Measurements from ENCODE around the gene CNTF.

CNTF gene

DNA sequence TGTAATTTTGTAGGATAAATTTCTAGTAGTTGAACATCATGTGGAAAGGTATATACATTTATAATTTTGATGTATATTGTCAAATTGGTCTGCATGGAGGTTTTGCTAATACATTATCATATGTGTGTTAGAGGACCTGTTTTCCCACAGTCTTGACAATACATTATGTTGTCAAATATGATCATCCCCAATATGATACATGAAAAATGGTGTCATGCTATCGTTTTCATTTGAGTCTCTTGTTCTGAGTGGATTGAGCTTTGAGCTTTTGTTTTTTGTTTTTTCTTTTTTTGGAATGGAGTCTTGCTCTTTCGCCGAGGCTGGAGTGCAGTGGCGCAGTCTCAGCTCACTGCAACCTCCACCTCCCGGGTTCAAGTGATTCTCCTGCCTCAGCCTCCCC lies 14.1 kb upstream of the CNTF start:
- no peak for DNase-seq

GRCh38 chr11:58609723-58610122 lies 12.7 kb upstream of the CNTF start:
- DNase-seq: no peak

DNA sequence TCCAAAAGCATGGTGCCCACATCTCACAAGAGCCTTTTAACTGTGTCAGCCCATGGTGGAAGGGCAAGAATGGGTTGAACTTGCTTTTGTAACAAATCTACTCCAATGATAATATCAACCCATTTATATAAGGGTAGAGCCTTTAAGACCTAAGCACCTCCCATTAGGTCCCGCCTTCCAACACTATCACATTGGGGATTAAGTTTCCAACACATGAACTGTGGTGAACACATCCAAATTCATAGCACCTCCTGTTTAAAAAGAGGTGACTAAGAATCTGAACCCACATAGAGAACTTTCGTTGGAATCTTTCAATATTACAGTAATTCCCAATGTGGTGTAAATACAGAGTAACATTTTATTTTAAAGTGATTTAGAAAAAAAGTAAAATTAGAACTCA lies 9.2 kb upstream of the CNTF start:
- DNase-seq: no peak

- DNase-seq: no peak
Measured at GRCh38 chr11:58615559-58615958, 6.9 kb upstream of the CNTF start.

DNA sequence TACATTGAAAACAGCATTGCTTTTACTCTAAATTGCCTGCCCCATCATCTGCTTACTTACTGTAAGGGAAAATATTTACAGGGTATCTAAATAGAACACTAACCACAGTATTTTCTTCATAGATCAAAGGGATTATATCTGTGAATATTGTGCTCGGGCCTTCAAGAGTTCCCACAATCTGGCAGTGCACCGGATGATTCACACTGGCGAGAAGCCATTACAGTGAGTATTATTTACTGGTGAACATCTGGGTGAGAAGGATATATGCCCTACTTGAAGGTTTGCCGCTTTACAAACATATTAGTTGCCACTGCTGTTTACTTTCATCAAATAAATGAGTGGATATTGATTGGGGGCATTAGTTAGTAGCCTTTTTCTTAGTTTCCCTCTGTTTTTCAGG lies 5.9 kb upstream of the CNTF start:
- no peak for DNase-seq

DNA sequence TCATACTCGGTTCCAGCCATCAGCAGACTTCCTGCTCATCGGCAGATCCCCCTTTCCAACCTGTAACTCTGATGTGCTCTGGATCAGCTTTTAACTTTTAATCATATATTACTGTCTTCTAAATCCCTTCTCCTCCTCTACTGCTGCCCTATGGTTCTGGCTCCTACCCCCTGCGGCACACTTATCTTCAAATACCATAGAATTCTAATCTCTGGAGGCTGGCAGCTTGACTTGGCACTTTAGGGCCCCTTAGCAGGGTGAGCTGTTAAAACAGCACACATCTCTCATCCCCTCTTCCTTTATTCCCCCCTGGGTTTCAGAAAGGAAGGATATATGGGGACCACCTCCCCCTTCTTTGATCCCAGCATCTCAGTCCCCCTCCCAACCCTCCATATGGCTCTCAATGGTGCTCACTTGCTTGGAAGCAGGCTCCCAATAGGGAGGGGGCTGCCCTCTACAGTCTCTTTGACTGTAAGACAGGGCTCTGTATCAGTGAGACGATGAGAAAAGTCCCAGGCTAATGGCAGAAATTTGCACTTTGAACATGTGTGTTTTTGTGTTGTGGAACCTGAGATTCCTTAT lies 4.4 kb upstream of the CNTF start:
- no peak for DNase-seq

DNA sequence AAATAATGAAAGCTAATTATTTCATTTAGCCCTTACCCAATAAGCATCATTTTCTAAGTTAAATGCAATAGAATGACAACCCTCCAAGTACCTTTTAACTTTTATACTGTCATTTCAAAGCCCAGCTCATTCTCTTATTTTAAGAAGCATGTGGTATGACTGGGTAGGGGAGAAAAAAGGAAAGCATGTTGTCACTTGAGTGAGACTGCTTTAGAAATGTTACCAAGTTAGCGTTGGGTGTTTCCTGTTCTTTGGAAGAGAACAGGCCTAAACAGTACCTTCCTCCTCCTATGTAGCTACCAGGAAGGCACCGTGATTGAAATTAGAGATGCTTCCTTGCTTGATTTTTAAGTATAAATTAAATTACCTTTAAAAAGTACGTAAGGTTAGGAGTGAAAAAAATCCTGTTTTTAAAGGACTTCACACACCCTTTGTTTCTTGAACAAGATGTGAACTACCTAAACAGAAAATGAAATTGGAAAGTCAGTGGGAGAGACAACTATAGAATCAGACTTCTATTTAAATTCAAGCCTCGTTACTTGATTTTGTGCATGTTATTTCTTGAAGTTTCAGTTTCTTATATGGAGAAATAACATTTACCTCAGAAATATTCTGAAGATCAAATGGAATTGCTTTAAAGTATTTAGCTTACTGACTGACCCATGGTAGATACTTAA lies 741 bp upstream of the CNTF start:
- no peak for DNase-seq

- no peak for DNase-seq
Measured at GRCh38 chr11:58625086-58625485, 2.6 kb downstream of the CNTF start.

DNA sequence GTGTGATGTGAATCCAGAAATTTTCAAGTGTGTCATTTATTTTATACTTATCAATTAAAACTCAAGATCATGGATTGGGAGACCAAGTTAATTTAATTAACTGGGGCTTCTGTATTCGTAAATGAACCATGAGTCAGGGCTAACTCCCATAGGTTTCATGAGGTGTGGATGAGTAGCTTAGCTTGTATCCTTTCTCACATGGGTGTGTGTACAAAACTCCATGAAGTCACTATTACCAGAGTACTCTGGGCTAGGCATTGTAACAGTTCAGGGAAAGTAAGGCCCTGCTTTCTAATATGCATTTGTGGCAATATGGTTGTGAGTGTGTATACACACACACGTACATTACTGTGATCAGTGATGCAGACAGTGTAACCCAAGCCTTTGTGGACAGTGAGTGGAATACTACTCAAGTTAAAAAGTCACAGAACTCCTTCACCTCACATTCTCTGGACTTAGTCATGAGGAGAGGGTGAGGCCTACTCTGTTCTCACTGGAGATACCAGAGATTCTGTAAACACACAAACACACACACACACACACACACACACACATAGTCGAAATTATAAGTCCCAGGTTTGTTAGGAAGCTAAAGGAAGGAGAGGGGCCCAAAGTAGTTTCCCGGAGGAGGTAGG lies 3.5 kb downstream of the CNTF start:
- no peak for DNase-seq

DNA sequence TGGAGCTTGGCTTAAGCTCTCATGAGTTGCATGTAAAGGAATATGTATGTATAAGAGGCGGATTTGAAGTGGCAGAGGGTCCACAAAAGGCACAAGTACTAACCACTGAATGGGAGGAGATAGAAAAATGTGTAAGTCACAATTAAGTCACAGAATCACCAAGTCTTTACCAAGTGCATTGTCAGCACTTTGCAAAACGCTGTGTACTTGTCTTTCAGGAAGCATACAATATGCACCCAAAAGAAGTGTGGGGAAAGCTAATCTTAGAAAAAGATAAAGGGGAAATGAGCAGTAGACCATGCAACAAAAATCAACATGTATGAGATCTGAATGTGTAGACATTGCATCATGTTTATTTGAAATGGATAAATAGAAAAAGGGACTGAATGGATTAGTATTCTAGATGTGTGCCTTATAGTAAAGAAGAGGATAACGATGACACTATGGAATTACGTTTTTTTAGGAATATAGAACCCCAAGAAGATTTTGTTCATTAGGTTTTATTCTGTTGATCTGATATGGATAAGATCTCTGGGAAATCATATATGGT lies 4.5 kb downstream of the CNTF start:
- no peak for DNase-seq

GRCh38 chr11:58628446-58628845 lies 6.0 kb downstream of the CNTF start:
- DNase-seq: no peak

- DNase-seq: no peak
Measured at GRCh38 chr11:58629857-58630256, 7.4 kb downstream of the CNTF start.

DNA sequence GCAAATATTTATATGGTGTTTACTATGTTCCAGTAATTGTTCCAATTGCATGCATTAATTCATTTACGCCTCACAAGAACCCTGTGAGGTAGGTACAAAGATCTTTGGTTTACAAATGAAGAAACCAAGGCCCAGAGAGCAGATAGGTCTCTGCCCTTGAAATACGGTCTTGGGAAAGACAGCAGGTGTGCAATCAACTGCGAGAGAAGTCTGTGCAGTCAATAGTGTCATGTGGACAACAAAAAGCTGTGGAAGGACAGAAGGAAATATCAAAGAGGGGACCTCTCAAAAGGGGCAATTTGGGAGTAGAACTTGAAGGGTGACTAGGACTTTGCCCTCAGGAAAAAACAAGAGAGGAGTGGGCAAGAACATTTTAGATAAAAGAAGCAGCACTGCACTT lies 8.9 kb downstream of the CNTF start:
- no peak for DNase-seq

DNA sequence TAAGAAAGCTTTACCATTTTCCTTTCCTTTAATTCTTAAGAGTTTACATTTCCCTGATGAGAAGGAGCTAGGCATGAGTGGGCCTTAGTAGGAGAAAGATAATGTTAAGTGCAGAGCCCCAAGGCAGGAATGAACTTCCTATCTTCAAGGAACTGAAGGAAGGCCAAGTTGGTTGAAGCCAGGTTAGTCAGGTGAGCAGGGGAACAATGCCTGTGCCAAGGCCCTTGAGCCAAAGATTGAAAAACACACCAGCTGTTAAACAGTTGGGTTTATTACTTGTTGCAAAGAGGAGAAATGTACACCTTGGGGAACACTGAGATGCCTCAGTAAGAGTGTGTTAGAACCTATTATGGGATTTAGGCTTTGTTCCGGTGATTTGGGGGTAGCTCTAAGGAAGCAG lies 10.0 kb downstream of the CNTF start:
- no peak for DNase-seq

- DNase-seq: no peak
Measured at GRCh38 chr11:58636587-58636986, 14.1 kb downstream of the CNTF start.

DNA sequence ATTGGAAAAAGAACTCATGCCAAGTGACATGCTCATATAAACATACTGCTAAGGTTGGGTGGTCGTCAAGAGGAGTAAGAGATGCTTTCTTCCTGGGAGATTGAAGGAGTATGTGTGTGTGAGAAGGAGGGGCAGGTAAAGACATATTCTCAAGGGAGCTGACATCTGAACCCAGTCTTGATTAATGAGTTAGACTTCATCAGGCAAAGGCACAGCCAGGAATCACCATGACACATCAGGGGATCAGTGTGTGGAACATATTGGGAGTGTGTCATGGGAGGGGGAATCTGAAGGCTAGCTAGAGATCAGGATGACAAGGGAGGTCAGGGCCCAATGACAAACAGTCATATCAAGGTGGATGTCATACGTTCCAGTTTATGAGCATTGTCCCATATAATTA lies 14.9 kb downstream of the CNTF start:
- DNase-seq: no peak

GRCh38 chr11:58639103-58639502 lies 16.6 kb downstream of the CNTF start:
- DNase-seq: no peak

DNA sequence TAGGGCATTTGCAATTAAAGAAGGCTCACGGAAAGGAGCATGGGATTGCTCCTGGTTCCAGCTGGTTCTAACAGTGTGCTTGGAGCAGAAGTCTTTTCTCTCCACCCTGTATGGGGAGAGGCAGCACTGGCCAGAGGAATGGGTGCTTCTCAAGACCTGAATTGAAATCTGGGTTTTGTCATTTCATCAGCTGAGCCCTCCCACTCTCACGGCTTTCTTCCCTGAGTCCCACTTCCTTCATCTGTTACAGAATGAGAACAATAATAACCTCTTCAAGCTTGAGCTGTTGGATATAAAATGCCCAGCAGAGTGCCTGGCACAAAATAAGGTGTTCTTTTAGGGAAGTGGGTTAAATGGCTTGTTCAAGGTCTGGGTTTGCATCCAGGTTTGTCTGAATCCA lies 17.2 kb downstream of the CNTF start:
- no peak for DNase-seq

- no peak for DNase-seq
Measured at GRCh38 chr11:58640386-58641023, 18.0 kb downstream of the CNTF start.

- DNase-seq: no peak
Measured at GRCh38 chr11:58641341-58641740, 18.9 kb downstream of the CNTF start.

- no peak for DNase-seq
Measured at GRCh38 chr11:58641803-58642581, 19.5 kb downstream of the CNTF start.

- no peak for DNase-seq
Measured at GRCh38 chr11:58645854-58646253, 23.4 kb downstream of the CNTF start.

DNA sequence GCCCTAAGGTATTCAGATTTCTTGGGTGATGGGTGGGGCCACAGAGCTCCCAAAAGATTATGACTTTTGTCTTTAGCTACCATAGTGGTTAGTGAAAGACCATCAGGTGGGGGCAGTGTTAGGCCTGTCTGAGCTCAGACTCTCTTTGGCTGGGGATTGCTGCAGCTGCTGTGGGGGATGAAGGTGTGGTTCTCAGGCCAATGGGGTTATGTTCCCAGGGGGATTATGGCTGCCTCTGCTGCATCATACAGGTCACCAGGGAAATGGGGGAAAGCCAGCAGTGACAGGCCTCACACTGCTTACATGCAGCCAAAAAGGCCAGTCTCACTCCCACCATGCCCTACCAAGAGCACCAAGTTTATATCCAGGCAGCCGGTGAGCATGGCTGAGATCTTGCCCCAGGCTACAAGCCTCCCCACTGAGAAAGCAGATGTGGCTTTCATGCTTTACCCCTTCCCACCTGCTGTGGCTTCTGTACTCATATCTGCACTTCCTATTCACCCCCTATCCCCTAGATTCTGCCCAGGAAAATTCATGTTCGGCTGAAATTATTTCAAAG lies 24.8 kb downstream of the CNTF start:
- DNase-seq: no peak

Data from right forelimb (tissue), 1 donor.